Epidermal melanocyte (primary cell): Measurements from ENCODE around the gene SH3BP2.

Source experiments
- DNase-seq: peaks from one replicate; pipeline ENCODE4 v3.0.0; 2011; ENCODE audit warnings: low spot score; ENCODE audit not compliant: insufficient read length

SH3BP2 gene

GRCh38 chr4:2831611-2832308 lies 38.9 kb downstream of the SH3BP2 start:
- DNase-seq = no peak

GRCh38 chr4:2832309-2832980 lies 39.6 kb downstream of the SH3BP2 start:
- DNase-seq = no peak

- no peak for DNase-seq
Observed at GRCh38 chr4:2832981-2833670, 40.2 kb downstream of the SH3BP2 start.

- DNase-seq = no peak
Observed at GRCh38 chr4:2833671-2834000, 40.8 kb downstream of the SH3BP2 start.

- DNase-seq = no peak
Observed at GRCh38 chr4:2834001-2834921, 41.4 kb downstream of the SH3BP2 start.

- no peak for DNase-seq
Observed at GRCh38 chr4:2835978-2836377, 43.1 kb downstream of the SH3BP2 start.

GRCh38 chr4:2836391-2836859 lies 43.5 kb downstream of the SH3BP2 start:
- DNase-seq = no peak

- DNase-seq = no peak
Observed at GRCh38 chr4:2837110-2837903, 44.4 kb downstream of the SH3BP2 start.

- peak; percentile 76 for DNase-seq
Observed at GRCh38 chr4:2837904-2838496, 45.1 kb downstream of the SH3BP2 start.

- no peak for DNase-seq
Observed at GRCh38 chr4:2839060-2839459, 46.2 kb downstream of the SH3BP2 start.

- no peak for DNase-seq
Observed at GRCh38 chr4:2842687-2843262, 49.9 kb downstream of the SH3BP2 start.

- peak; percentile 98 for DNase-seq
Observed at GRCh38 chr4:2843263-2843940, 50.5 kb downstream of the SH3BP2 start, which contains the start of gene ADD1. ADD1 (plus strand) TSS chr4:2843844; CDS start chr4:2875916, 32,072 bp downstream.

GRCh38 chr4:2843941-2844584 lies 51.2 kb downstream of the SH3BP2 start:
- no peak for DNase-seq

- no peak for DNase-seq
Observed at GRCh38 chr4:2846172-2846571, 53.3 kb downstream of the SH3BP2 start.

- DNase-seq = no peak
Observed at GRCh38 chr4:2847302-2847871, 54.5 kb downstream of the SH3BP2 start.

GRCh38 chr4:2848449-2848848 lies 55.6 kb downstream of the SH3BP2 start:
- DNase-seq = no peak

GRCh38 chr4:2849267-2850152 lies 56.6 kb downstream of the SH3BP2 start:
- no peak for DNase-seq
